MCF 10A (cell line): ENCODE measurements around the gene BEND3. TPM values are rescaled to one million over a fixed set of nuclear protein-coding genes. Genes with fewer than 3 reads are reported as not detected.

Source experiments
- BruUV-seq: library from RNA; stranded (reverse); fragments of 400-500 nt; replicated peaks from 2 replicates; lab custom pipeline; 2021; lab: Mats Ljungman, UMichigan
- CTCF ChIA-PET: fragments of 300-600 bp; sonication (Branson Sonifier 250); formaldehyde crosslinking; extraction: SDS; loops from one replicate; lab custom pipeline; 2021; ENCODE audit warnings: antibody characterized with exemption, inconsistent platforms; lab: Yijun Ruan, JAX
- POLR2A ChIA-PET: fragments of 300-600, 350-650 bp; sonication (Branson Sonifier 250); formaldehyde crosslinking; extraction: SDS; loops from one replicate; lab custom pipeline; 2020; ENCODE audit warnings: antibody characterized with exemption, inconsistent platforms; lab: Yijun Ruan, JAX
- DNase-seq: peaks from one replicate; pipeline ENCODE4 v3.0.0-alpha.2; 2018; ENCODE audit not compliant: unreplicated experiment
- H3K27ac Mint-ChIP-seq: one replicate; pipeline ENCODE4 v1.8.0; 2022; ENCODE audit warnings: mild to moderate bottlenecking, low read depth, mixed read lengths; ENCODE audit not compliant: unreplicated experiment
- H3K27me3 Mint-ChIP-seq: one replicate; pipeline ENCODE4 v1.8.0; 2022; ENCODE audit warnings: mixed read lengths; ENCODE audit not compliant: insufficient read depth, unreplicated experiment
- H3K36me3 Mint-ChIP-seq: one replicate; pipeline ENCODE4 v1.8.0; 2022; ENCODE audit warnings: mild to moderate bottlenecking, moderate library complexity, mixed read lengths; ENCODE audit not compliant: insufficient read depth, unreplicated experiment
- H3K4me1 Mint-ChIP-seq: one replicate; pipeline ENCODE4 v1.8.0; 2022; ENCODE audit warnings: mixed read lengths; ENCODE audit not compliant: insufficient read depth, unreplicated experiment
- H3K4me3 Mint-ChIP-seq: one replicate; pipeline ENCODE4 v1.8.0; 2022; ENCODE audit warnings: mild to moderate bottlenecking, moderate library complexity, mixed read lengths; ENCODE audit not compliant: unreplicated experiment
- H3K9me3 Mint-ChIP-seq: one replicate; pipeline ENCODE4 v1.8.0; 2022; ENCODE audit warnings: mixed read lengths; ENCODE audit not compliant: unreplicated experiment
- CTCF ChIP-seq: fragments of 200-600 bp; IDR thresholded peaks from one replicate; pipeline ENCODE4 v1.8.0; 2022; ENCODE audit warnings: antibody characterized with exemption, mild to moderate bottlenecking; ENCODE audit not compliant: unreplicated experiment
- intact Hi-C: fragments of 100-400 bp; cut with micrococcal nuclease; formaldehyde crosslinking; loops from 2 replicates; pipeline ENCODE4 v1.14.1; 2022
- total RNA-seq: library from RNA; stranded (reverse); gene quantifications from 2 replicates; pipeline ENCODE4 v1.2.3, GENCODE V29; 2022

BEND3 gene
- total RNA-seq, 1 experiment from 2014 or later: 3.1 TPM

- intact Hi-C loops: no loop called here
- Mint-ChIP-seq H3K27ac (no peak overlapping the region), H3K27me3 (no peaks in the 10 kb centered on the region), H3K4me1 (peaks cover 7% of the 10 kb centered on the region), H3K9me3 (no peaks in the 10 kb centered on the region), H3K36me3 (peaks cover 8% of the 10 kb centered on the region), H3K4me3 (no peak overlapping the region)
- no TSS peak for BruUV-seq
- POLR2A ChIA-PET: no interaction called here
- TF ChIP-seq CTCF: no peak
- CTCF ChIA-PET: interaction anchor here (2.5 kb wide), 1 partner anchor 8 kb away, joined by 17 read pairs; the partner anchor contains the start of gene MTRES1
- DNase-seq: no peak
These were observed 96.3 kb downstream of the BEND3 start for GRCh38 chr6:107019047-107019446.

Other genes with a start within 250 kb of the BEND3 start
- gene CD24, start 140.8 kb downstream of the BEND3 start, total RNA-seq: 7.2 and 10.4 TPM in 2 replicates
- gene MTRES1, start 87.3 kb downstream of the BEND3 start, total RNA-seq: 22.0 and 22.4 TPM in 2 replicates